Putamen (tissue), 1 donor: Measurements from ENCODE around the gene UVRAG.

Experiments used
- DNase-seq: peaks from one replicate; pipeline ENCODE4 v3.0.0-alpha.2; 2016; ENCODE audit warnings: low spot score

UVRAG gene

DNA sequence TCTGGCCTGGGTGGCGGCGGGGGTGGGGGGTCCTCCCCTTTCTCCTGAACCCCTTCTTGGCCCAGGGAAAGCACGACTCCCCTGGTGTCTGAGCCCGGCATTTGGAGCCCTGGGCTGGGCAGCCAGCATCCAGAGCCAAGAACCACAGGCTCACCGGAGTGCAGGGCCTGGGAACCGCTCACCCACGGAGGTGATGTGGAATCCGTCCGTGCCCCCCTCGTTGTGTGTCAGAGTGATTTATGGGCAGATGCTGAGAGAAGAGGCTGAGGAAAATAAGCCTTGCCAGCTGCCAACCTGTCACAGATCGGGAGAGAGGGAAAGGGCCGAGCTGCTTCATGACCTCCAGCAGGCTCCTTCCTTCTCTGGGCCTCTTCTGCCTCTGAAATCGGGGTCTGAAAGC, 357.6 kb downstream of the UVRAG start:
- no peak for DNase-seq

DNA sequence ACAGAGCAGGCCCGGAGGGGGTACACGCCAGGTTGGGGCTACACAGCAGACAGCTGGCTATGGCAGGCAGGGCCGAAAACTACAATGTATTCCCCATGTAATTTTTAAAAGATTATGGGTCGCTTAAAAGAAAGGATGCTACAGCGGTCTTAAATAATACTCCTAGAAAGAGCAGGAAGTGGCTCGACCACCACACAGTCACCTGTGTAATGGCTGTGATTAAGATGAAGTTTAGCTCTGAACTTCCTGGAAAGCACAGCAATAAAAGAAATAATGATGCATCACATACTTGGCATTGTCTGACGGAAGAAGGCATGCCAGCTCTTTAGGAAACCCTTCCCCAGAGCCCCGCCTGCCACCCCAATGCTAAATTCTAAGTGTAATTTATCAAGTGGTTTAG, 358.7 kb downstream of the UVRAG start:
- no peak for DNase-seq

DNA sequence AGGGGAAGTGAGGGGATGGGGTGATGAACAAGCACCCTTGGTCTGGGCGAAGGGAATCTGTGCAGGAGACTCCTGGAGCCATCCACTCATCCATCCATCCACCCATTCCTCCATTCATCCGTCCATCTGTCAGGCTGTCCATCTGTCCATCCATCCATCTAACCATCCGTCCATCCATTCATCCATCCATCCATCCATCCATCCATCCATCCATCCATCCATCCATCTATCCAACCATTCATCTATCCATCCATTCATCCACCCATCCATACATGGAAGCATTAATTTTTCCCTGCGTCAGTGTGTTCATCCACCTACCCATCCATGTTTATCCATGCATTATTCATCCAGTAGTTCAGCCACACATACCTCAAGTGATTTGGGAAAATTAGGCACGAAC, 359.3 kb downstream of the UVRAG start:
- DNase-seq = no peak

DNA sequence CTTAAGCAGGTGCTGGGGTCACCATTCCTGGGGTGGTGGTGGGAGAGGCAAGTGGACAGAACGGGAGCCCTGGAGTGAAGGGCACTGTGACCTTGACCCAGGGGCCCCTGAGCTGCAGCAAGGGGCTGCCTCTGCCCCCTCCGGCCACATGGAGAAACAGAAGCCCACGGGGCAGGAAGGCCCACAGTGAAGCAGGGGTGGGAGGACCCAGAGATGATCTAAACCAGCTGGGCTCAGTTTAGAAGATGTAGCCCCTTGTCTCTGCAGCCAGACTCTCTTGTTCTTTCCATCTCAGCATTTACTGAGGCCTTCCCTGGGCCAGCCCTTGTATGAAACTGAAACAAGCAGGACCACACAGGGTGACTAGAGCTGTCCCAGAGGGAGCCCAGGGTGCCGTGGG, 360.8 kb downstream of the UVRAG start:
- DNase-seq = no peak

DNA sequence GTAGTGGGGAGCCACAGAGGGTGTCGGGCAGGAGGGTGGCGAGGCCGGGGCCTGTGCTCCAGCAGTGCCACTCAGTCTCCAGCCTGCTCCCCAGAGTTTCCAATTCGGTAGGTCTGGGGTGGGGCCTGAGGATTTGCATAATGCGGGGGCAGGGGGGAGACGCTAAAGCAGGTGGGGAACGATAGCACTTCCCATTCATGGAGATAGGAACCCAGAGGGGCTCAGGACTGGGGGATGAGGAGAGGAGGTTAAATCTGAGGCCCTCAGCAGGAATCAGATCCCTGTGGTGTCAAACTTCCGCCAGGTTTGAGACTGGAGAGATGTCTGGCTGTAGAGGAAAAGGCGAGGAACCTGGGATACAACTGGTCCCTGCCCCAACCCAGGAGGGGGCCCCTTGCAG, 361.5 kb downstream of the UVRAG start:
- no peak for DNase-seq

DNA sequence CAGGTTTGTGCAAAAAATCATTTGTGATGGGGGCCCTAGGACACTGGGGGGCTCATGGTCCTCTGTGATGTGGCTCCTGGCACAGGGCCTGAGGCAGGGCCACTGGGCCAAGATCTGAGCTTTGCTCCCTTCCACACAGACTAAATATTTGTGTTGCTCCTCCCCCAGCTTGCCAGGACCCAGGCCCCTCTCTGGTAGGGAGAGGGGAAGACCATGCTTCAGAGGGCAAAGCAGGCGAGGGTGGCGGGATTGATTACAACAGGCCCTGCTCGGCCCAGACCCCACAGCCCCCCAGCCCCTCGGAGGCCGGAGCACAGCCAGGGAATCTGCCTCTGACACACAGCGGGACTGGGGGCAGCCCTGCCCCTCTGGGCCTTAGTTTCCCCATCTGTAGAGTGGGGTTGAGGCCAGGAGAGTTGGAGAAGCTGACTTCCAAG, 362.3 kb downstream of the UVRAG start:
- no peak for DNase-seq

DNA sequence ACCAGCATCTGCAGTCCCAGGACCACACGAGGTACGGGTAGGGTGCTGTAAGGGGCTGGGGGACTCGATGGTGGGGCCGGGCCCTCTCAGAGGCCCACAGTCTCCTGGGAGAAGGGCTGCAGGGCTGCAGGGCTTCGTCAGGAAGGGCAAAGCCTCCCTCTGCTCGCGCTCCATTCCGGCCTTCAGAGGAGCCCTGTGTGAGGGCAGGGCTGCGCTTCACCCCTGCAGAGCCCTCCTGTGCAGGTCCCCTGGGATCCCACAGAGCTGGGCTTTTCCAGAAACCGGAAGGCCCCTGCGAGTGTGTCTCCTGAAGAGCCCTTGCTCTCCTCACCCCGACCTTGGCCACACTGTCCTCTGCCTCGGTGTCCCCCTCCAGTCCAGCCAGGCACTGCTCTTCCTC, 364.1 kb downstream of the UVRAG start:
- DNase-seq = no peak

DNA sequence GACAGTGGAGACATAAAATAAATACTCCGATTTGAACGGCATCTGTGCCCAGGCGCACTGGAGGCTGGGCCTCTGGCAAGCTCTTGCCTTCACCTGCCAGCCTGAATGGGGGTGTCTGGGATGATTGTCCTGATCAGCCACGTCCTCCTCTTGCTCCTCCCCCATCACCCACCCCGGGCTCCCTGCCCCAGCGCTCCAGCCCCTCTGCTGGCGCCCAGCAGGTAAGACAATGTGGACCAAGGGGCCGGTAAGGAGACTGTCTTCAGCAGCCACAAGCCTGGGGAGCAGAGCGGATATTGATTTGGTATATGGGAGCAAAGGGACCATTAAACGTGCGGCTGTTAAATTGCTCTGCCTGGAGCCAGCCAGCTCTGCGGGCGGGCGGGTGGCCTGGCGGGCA, 366.4 kb downstream of the UVRAG start:
- DNase-seq = no peak

DNA sequence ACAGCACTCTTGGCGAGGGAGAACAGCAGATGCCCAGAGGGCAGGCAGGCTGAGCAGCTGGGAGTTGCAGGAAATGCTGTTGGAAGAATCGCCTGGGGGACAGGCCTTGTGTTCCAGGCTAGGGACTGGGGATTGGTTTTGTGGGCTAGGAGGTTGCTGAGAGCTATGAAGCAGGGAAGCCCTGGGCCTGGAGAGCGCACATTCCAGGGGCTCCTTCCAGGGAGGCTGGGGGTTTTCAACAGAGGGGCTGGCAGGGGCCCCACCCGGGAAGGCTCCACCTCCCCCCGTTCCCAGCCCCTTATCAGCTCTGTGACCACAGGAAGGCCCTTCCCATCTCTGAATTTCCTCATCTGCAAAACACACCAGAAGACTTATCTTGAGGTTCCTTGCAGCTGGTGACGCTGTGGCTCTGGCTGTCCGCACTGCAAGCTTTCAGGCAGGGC, 369.6 kb downstream of the UVRAG start:
- DNase-seq = no peak

DNA sequence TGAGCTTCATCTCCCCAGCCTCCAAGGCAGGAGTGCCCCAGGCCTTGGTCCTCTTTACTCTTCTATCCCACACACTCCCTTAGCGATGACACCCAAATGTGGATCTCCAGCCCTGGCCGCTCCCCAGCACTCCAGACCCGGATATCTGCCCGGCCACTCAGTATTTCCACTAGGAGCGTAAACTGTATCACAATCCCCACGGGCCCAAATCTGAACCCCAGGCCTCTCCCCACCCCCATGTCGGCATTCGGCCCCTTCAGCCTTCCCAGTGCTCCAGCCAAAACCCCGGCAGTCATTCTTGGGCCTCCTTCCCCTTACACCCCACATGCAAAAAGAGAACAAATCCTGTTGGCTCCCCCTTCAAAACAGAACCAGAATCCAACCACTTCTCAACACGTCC, 370.5 kb downstream of the UVRAG start:
- DNase-seq = no peak

DNA sequence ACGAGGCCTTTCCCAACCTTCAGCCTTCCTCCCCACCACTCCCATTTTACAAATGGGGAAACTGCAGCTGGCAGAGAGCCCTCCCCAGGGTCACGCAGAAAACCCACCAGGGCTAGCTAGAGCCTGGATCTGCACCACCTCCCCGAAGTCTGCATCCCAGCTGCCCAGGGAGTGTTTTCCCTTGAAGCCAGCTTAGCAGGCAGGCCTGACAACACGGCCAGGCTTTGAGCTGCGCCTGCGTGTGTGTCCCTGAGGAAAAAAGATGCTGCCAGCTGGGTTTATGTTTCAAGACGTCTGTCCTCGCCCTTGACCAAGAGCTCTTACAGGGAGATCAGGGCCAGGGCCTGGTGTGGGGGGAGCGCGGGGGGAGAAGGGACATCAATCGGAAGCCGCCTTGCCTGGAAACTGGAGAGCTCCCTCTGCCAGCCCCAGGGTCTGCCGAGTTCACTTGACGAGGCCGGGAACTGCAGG, 371.0 kb downstream of the UVRAG start:
- no peak for DNase-seq

DNA sequence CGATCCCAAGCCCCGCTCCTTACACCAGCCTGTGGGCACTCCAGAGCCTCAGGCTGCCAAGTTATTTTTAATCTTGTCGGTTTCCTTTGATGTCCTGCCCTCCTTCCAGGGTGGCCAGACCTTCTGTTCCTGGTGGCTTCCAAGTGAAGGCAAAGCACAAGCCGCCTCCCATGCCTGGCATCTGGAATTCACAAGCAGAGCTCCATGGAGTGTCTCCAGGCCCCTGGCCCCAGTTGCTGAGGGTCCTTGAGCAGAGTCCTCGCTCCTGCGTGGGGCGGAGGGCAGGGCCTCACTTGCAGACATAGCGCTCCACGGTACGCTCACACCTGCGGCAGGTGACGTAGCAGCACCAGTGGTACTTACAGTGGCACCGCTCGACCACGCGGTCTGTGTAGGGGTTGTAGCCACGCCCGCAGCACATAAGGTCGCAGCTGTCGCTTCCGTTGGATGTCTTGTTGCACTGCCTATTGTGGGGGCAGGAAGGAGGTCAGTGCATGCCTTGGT, 371.8 kb downstream of the UVRAG start:
- no peak for DNase-seq

DNA sequence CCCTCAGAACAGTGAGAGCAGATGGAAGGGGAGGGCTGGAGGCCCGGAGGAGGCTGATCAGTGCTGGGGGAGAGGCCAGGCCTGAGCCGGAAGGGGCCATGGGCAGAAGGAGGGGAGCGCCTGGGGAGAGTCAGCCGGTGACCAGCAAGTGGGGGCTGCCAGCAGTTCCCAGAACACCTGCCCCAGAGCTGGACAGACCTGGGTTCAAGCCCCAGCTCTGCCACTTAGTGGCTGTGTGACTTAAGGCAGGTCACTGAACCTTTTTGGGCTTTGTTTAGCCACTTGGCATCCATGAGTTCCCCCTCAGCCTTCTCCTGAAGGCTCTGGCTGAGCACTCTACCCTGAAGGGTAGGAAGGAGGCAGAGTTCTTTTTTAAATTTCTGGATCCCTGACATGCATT, 373.9 kb downstream of the UVRAG start:
- DNase-seq = no peak

DNA sequence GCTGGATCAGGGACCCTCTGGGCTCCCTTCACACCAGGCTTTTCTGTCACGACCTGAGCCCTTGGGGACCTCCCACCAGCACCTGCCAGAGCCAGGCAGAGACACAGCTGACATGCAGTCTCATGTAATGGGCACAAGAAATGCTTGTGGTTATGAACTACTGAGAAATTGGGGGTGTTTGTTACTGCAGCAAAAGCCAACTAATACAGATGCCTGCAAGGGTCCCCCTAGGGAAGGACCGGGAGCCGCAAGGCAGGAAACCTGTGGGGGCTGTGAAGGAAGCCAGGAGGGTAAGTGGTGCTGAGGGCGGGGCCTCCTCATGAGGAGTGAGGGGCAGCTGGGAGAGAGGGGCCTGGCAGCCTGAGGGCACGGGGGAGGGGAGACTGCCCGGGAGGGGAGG, 374.7 kb downstream of the UVRAG start:
- DNase-seq = no peak

DNA sequence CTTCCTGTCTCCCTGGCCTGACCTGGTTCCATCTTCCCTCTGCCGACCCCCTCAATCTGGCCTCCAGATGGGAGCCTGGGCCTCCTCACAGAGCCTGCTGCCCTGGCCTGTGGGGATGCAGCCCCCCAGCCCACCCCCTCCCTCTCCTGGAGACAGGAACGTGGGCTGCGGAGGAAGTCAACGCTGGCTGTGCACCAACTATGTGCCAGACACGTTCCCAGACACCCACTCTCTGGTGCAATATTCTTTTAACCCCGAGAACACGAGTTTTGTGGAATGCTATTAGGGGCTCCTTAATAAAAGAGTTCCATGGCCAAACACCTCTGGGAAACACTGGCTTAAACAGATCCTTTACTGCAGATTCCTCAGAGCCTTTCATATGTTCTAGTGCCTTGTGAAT, 375.4 kb downstream of the UVRAG start:
- DNase-seq = no peak
